ENCODE results near the gene TRIM71. TPM values are rescaled to one million over a fixed set of nuclear protein-coding genes. Genes with fewer than 3 reads are reported as not detected.

TRIM71 gene
- total and polyA plus RNA-seq, 2 of the 13 experiments (the other 11 are each of a cell fraction or from before 2014, with no cell fraction given) = 21.7 to 76.9 TPM

DNA sequence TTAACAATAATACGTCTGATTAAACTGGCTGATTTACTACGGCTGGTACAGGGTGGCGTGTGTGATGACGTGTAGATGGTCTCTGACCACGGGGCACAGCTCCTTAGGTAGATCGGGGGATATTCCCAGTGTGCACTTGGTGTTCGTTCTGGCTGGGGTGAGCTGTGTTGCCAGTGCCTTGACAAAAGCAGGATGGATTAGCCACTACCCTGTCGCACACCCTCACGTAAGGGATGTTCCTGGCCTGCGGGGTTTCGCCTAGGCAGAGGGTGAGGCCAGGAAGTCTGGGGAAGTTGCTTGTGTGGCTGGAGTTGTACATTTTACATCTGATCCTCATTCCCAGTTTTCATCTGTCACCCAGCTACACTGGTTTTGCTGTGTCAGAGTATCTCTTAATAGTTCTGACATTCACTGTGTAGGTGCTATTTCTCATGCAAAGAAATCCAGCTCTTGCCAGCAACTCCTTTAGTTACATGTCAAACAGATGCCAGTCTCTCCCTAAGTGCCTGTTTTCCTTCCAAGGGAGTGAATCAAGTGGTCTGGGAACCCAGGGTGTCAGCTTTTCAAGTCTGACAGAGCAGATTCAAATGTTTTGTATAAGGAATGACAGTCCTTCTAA, 67.6 kb downstream of the TRIM71 start (continued):
- TF ChIP-seq DDIT3 (CRISPR knock-in tag; IDR thresholded peaks at IDR 0.05) = no peak
- TF ChIP-seq ARID2 (CRISPR knock-in tag; IDR thresholded peaks at IDR 0.05; ENCODE audit: borderline replicate concordance) = no peak
- peak; percentile 47; the same call in 1 of the 2 replicates for TF ChIP-seq ZNF687 (CRISPR knock-in tag; IDR thresholded peaks at IDR 0.05)
- TF ChIP-seq ZNF644 (CRISPR knock-in tag; IDR thresholded peaks at IDR 0.05; ENCODE audit: low read depth) = no peak
- TF ChIP-seq, protein P1, sequence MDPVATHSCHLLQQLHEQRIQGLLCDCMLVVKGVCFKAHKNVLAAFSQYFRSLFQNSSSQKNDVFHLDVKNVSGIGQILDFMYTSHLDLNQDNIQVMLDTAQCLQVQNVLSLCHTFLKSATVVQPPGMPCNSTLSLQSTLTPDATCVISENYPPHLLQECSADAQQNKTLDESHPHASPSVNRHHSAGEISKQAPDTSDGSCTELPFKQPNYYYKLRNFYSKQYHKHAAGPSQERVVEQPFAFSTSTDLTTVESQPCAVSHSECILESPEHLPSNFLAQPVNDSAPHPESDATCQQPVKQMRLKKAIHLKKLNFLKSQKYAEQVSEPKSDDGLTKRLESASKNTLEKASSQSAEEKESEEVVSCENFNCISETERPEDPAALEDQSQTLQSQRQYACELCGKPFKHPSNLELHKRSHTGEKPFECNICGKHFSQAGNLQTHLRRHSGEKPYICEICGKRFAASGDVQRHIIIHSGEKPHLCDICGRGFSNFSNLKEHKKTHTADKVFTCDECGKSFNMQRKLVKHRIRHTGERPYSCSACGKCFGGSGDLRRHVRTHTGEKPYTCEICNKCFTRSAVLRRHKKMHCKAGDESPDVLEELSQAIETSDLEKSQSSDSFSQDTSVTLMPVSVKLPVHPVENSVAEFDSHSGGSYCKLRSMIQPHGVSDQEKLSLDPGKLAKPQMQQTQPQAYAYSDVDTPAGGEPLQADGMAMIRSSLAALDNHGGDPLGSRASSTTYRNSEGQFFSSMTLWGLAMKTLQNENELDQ (CRISPR knock-in tag; IDR thresholded peaks at IDR 0.05; ENCODE audit: borderline replicate concordance) = no peak
- TF ChIP-seq ZNF143 (CRISPR knock-in tag; IDR thresholded peaks at IDR 0.05) = peak; percentile 46; the same call in 1 of the 2 replicates
- TF ChIP-seq SNAPC2 (CRISPR knock-in tag; IDR thresholded peaks at IDR 0.05) = no peak
- TF ChIP-seq, protein P2, sequence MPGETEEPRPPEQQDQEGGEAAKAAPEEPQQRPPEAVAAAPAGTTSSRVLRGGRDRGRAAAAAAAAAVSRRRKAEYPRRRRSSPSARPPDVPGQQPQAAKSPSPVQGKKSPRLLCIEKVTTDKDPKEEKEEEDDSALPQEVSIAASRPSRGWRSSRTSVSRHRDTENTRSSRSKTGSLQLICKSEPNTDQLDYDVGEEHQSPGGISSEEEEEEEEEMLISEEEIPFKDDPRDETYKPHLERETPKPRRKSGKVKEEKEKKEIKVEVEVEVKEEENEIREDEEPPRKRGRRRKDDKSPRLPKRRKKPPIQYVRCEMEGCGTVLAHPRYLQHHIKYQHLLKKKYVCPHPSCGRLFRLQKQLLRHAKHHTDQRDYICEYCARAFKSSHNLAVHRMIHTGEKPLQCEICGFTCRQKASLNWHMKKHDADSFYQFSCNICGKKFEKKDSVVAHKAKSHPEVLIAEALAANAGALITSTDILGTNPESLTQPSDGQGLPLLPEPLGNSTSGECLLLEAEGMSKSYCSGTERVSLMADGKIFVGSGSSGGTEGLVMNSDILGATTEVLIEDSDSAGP (CRISPR knock-in tag; IDR thresholded peaks at IDR 0.05; ENCODE audit: borderline replicate concordance) = peak; percentile 35; the same call in 1 of the 2 replicates
- no peak for TF ChIP-seq CREB3 (CRISPR knock-in tag; IDR thresholded peaks at IDR 0.05)
- peak; percentile 78 for TF ChIP-seq RBM22 (optimal IDR thresholded peaks at IDR 0.05; ENCODE audit: low read length)
- TF ChIP-seq, protein P3, sequence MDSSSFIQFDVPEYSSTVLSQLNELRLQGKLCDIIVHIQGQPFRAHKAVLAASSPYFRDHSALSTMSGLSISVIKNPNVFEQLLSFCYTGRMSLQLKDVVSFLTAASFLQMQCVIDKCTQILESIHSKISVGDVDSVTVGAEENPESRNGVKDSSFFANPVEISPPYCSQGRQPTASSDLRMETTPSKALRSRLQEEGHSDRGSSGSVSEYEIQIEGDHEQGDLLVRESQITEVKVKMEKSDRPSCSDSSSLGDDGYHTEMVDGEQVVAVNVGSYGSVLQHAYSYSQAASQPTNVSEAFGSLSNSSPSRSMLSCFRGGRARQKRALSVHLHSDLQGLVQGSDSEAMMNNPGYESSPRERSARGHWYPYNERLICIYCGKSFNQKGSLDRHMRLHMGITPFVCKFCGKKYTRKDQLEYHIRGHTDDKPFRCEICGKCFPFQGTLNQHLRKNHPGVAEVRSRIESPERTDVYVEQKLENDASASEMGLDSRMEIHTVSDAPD (CRISPR knock-in tag; IDR thresholded peaks at IDR 0.05) = no peak
- no peak for TF ChIP-seq MIXL1 (CRISPR knock-in tag; IDR thresholded peaks at IDR 0.05)
- TF ChIP-seq, protein P4, sequence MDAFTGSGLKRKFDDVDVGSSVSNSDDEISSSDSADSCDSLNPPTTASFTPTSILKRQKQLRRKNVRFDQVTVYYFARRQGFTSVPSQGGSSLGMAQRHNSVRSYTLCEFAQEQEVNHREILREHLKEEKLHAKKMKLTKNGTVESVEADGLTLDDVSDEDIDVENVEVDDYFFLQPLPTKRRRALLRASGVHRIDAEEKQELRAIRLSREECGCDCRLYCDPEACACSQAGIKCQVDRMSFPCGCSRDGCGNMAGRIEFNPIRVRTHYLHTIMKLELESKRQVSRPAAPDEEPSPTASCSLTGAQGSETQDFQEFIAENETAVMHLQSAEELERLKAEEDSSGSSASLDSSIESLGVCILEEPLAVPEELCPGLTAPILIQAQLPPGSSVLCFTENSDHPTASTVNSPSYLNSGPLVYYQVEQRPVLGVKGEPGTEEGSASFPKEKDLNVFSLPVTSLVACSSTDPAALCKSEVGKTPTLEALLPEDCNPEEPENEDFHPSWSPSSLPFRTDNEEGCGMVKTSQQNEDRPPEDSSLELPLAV (CRISPR knock-in tag; conservative IDR thresholded peaks at IDR 0.05; ENCODE audit: low read depth) = no peak
- no peak for TF ChIP-seq SMAD9 (CRISPR knock-in tag; IDR thresholded peaks at IDR 0.05)
- TF ChIP-seq MAF1 (CRISPR knock-in tag; IDR thresholded peaks at IDR 0.05; ENCODE audit: borderline replicate concordance) = no peak
- no peak for TF ChIP-seq GTF2F1 (IDR thresholded peaks at IDR 0.05; ENCODE audit: low read length)

All from HepG2 (cell line).